Right atrium auricular region (tissue), 2 donors: ENCODE results near the gene USF1. TPM values are rescaled to one million over a fixed set of nuclear protein-coding genes. Genes with fewer than 3 reads are reported as not detected.

ENCODE experiments used
- DNase-seq: peaks from one replicate; pipeline ENCODE4 v3.0.0-alpha.2; 2019; ENCODE audit warnings: low spot score
- H3K27ac ChIP-seq, 2 donors: fragments of 200-600 bp; sonication (generic); 1 replicate in 1 of 2; 2 replicates in 1 of 2; pipeline ENCODE4 v1.5.1; 2016 to 2019
- H3K27me3 ChIP-seq, 2 donors: fragments of 200-600 bp; sonication (generic); one replicate each; pipeline versions ENCODE4 v1.5.1 to v1.6.0; 2017 to 2019
- H3K36me3 ChIP-seq: fragments of 200-600 bp; sonication (generic); one replicate; pipeline ENCODE4 v1.5.1; 2016
- H3K4me1 ChIP-seq, 2 donors: fragments of 200-600 bp; sonication (generic); one replicate each; pipeline versions ENCODE4 v1.5.1 to v1.6.0; 2017 to 2019
- H3K4me3 ChIP-seq, 2 donors: fragments of 200-600 bp; sonication (generic); 1 replicate in 1 of 2; 2 replicates in 1 of 2; pipeline ENCODE4 v1.5.1; 2017 to 2019; ENCODE audit warnings: mild to moderate bottlenecking in 1 of 2, moderate library complexity in 1 of 2
- H3K9me3 ChIP-seq, 2 donors: fragments of 200-600 bp; sonication (generic); one replicate each; pipeline ENCODE4 v1.5.1; 2019
- CTCF ChIP-seq, 2 donors: fragments of 200-600 bp; sonication (generic); IDR thresholded peaks; one replicate each; pipeline ENCODE4 v1.5.1; 2019; ENCODE audit warnings: antibody characterized with exemption in 2 of 2
- total RNA-seq, 2 donors: library from RNA; depleted of rRNA; stranded (reverse); fragments of >200 nt; gene quantifications; one replicate each; pipeline ENCODE4 v1.1.0, GENCODE V29; 2016

USF1 gene
- total RNA-seq, 2 donors from 2014 or later, result 21.7 to 25.5 TPM

GRCh38 chr1:161013488-161014230 lies 32.1 kb downstream of the USF1 start:
- Histone ChIP-seq H3K27me3 (no peaks in the 10 kb centered on the region), H3K9me3 (no peaks in the 10 kb centered on the region), H3K4me1 (peaks cover 0 to 19% of the 10 kb centered on the region in 2 donors), H3K4me3 (peak overlapping the region in 1 of 2 donors; percentile 31), H3K27ac (peak overlapping the region; percentile 64 to 81), H3K36me3 (no peaks in the 10 kb centered on the region)
- peak; percentile 95 for DNase-seq
- no peak for TF ChIP-seq CTCF (IDR thresholded peaks at IDR 0.05)

DNA sequence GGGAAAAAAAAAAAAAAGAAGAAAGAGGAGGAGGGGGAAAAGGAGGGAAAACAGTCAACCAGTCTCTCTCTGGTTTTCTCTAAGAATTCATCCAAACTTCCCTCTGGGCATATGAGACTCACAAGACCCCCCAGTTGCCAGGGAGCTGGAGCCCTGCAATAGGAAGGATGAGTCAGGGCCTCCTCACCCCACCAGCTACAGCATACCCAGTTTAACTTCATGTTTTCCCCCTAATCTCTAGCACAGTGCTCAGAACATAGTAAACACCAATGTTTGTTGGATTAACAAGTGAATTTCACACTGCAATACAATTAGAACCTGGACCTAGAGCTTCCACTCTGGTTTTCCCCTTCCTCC lies 32.7 kb downstream of the USF1 start:
- Histone ChIP-seq H3K36me3 (no peaks in the 10 kb centered on the region), H3K4me1 (peaks cover 0 to 17% of the 10 kb centered on the region in 2 donors), H3K27me3 (no peaks in the 10 kb centered on the region), H3K4me3 (peak overlapping the region in 1 of 2 donors; percentile 31), H3K27ac (peak overlapping the region; percentile 64 to 81), H3K9me3 (no peaks in the 10 kb centered on the region)
- DNase-seq, result no peak
- no peak for TF ChIP-seq CTCF (IDR thresholded peaks at IDR 0.05)

- DNase-seq, result no peak
- Histone ChIP-seq H3K9me3 (no peaks in the 10 kb centered on the region), H3K27ac (peak overlapping the region; percentile 64 to 81), H3K4me3 (no peak overlapping the region), H3K27me3 (no peaks in the 10 kb centered on the region), H3K36me3 (no peaks in the 10 kb centered on the region), H3K4me1 (peaks cover 0 to 17% of the 10 kb centered on the region in 2 donors)
- TF ChIP-seq CTCF (IDR thresholded peaks at IDR 0.05), result no peak
Observed at GRCh38 chr1:161012420-161012819, 33.4 kb downstream of the USF1 start.

DNA sequence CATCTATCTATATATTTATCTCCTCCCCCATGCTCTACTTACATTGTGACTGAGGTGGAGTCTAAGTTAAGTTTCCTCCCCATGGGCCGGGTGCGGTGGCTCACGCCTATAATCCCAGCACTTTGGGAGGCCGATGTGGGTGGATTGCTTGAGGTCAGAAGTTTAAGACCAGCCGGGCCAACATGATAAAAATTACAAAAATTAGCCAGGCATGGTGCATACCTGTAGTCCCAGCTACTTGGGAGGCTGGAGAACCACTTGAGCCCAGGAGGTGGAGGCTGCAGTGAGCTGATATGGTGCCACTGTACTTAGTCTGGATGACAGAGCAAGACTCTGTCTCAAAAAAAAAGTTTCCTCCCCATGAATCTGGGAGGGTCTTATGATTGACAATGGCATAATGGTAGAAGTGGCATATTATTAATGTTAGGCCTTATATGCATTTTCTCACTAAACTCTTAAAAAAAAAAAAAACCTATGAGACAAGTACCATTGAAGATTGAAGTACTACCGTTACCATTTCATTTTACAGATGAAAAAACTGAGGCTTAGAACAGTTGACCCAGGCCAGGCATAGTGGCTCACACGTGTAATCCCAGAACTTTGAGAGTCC lies 36.1 kb downstream of the USF1 start:
- Histone ChIP-seq H3K36me3 (no peaks in the 10 kb centered on the region), H3K27me3 (no peaks in the 10 kb centered on the region), H3K27ac (no peak overlapping the region), H3K4me3 (no peak overlapping the region), H3K4me1 (peaks cover 0 to 16% of the 10 kb centered on the region in 2 donors), H3K9me3 (no peaks in the 10 kb centered on the region)
- no peak for DNase-seq
- no peak for TF ChIP-seq CTCF (IDR thresholded peaks at IDR 0.05)

- Histone ChIP-seq H3K27me3 (no peaks in the 10 kb centered on the region), H3K4me1 (peaks cover 0 to 9% of the 10 kb centered on the region in 2 donors), H3K9me3 (no peaks in the 10 kb centered on the region), H3K4me3 (no peak overlapping the region), H3K36me3 (no peaks in the 10 kb centered on the region), H3K27ac (no peak overlapping the region)
- TF ChIP-seq CTCF (IDR thresholded peaks at IDR 0.05), result no peak
- DNase-seq, result no peak
Observed at GRCh38 chr1:161008869-161009510, 36.8 kb downstream of the USF1 start.
